DOHH2 (cell line): ENCODE measurements around the gene UGT1A5.

ENCODE experiments used
- H3F3A ChIP-seq: fragments of 200-600 bp; sonication (generic), shearing (Covaris generic); 2 replicates; pipeline ENCODE4 v1.6.0; 2016; ENCODE audit warnings: antibody characterized with exemption, mild to moderate bottlenecking; ENCODE audit not compliant: control insufficient read depth, insufficient read depth
- H3K27ac ChIP-seq: fragments of 200-600 bp; sonication (generic); 2 replicates; pipeline ENCODE4 v1.5.1; 2014; ENCODE audit warnings: low read depth, mild to moderate bottlenecking, low read length, moderate library complexity
- H3K27me3 ChIP-seq: fragments of 200-600 bp; sonication (generic); 2 replicates; pipeline ENCODE4 v1.6.1; 2014; ENCODE audit warnings: mild to moderate bottlenecking, low read length, mixed read lengths; ENCODE audit not compliant: control insufficient read depth
- H3K36me3 ChIP-seq: fragments of 200-600 bp; sonication (generic); 2 replicates; pipeline ENCODE4 v1.6.1; 2014; ENCODE audit warnings: mild to moderate bottlenecking, low read length, moderate library complexity, mixed read lengths; ENCODE audit not compliant: control insufficient read depth
- H3K4me1 ChIP-seq: fragments of 200-600 bp; sonication (generic); 2 replicates; pipeline ENCODE4 v1.6.1; 2014; ENCODE audit warnings: mild to moderate bottlenecking, low read length, mixed read lengths; ENCODE audit not compliant: control insufficient read depth
- H3K4me2 ChIP-seq: fragments of 200-600 bp; sonication (generic); 2 replicates; pipeline ENCODE4 v1.6.0; 2014; ENCODE audit warnings: mild to moderate bottlenecking, low read length, moderate library complexity
- H3K4me3 ChIP-seq: fragments of 200-600 bp; sonication (generic); 2 replicates; pipeline ENCODE4 v1.5.1; 2014; ENCODE audit warnings: mild to moderate bottlenecking, low read length, mixed read lengths
- H3K79me2 ChIP-seq: fragments of 200-600 bp; sonication (generic); 2 replicates; pipeline ENCODE4 v1.6.1; 2014; ENCODE audit warnings: mild to moderate bottlenecking, low read length, mixed read lengths; ENCODE audit not compliant: control insufficient read depth
- H3K9me2 ChIP-seq: fragments of 200-600 bp; sonication (generic); replicated peaks from 2 replicates; pipeline ENCODE4 v1.6.1; 2014; ENCODE audit warnings: mild to moderate bottlenecking, low read length, mixed read lengths; ENCODE audit not compliant: control insufficient read depth
- H3K9me3 ChIP-seq: fragments of 200-600 bp; sonication (generic); 2 replicates; pipeline ENCODE4 v1.6.1; 2014; ENCODE audit warnings: antibody characterized with exemption, low read length, mixed read lengths; ENCODE audit not compliant: control insufficient read depth, insufficient read depth
- H4K20me1 ChIP-seq: fragments of 200-600 bp; sonication (generic); 2 replicates; pipeline ENCODE4 v1.6.0; 2014; ENCODE audit warnings: low read depth, mild to moderate bottlenecking, antibody characterized with exemption, low read length, moderate library complexity; ENCODE audit not compliant: control insufficient read depth, insufficient read depth
- CTCF ChIP-seq: fragments of 200-600 bp; sonication (generic); IDR thresholded peaks from one replicate; pipeline ENCODE4 v1.5.1; 2014; ENCODE audit warnings: antibody characterized with exemption, mild to moderate bottlenecking, low read depth, low read length; ENCODE audit not compliant: poor library complexity, severe bottlenecking
- EZH2phosphoT487 ChIP-seq: fragments of 200-600 bp; sonication (generic); IDR thresholded peaks from 2 replicates; pipeline ENCODE4 v1.6.1; 2017; ENCODE audit warnings: borderline replicate concordance, mild to moderate bottlenecking, antibody characterized with exemption, low read length, moderate library complexity, mixed read lengths

The UGT1A5 gene

GRCh38 chr2:233693963-233694362 is 18.7 kb upstream of the UGT1A5 start:
- H3K36me3 ChIP-seq, result no peaks in the 10 kb centered on the region
- H3K27me3 ChIP-seq, result peaks cover 3% of the 10 kb centered on the region
- H3K4me3 ChIP-seq, result no peak overlapping the region
- H3K9me3 ChIP-seq, result no peaks in the 10 kb centered on the region
- no peaks in the 10 kb centered on the region for H3K4me1 ChIP-seq
- no peaks in the 10 kb centered on the region for H3K79me2 ChIP-seq
- no peak overlapping the region for H3K4me2 ChIP-seq
- H3K27ac ChIP-seq, result no peak overlapping the region
- H3F3A ChIP-seq, result no peaks in the 10 kb centered on the region
- no peak for TF ChIP-seq EZH2phosphoT487
- TF ChIP-seq CTCF, result no peak
- H4K20me1 ChIP-seq, result no peaks in the 10 kb centered on the region
- H3K9me2 ChIP-seq, result no peaks in the 10 kb centered on the region

GRCh38 chr2:233698740-233699139 is 14.0 kb upstream of the UGT1A5 start:
- H3K36me3 ChIP-seq, result no peaks in the 10 kb centered on the region
- no peak overlapping the region for H3K27ac ChIP-seq
- no peaks in the 10 kb centered on the region for H4K20me1 ChIP-seq
- TF ChIP-seq CTCF (no peak), EZH2phosphoT487 (no peak)
- no peaks in the 10 kb centered on the region for H3F3A ChIP-seq
- H3K4me1 ChIP-seq, result no peaks in the 10 kb centered on the region
- H3K4me2 ChIP-seq, result no peak overlapping the region
- no peaks in the 10 kb centered on the region for H3K9me3 ChIP-seq
- no peaks in the 10 kb centered on the region for H3K79me2 ChIP-seq
- no peak overlapping the region for H3K4me3 ChIP-seq
- H3K9me2 ChIP-seq, result no peaks in the 10 kb centered on the region
- no peaks in the 10 kb centered on the region for H3K27me3 ChIP-seq

GRCh38 chr2:233699424-233700027 is 13.2 kb upstream of the UGT1A5 start:
- Histone ChIP-seq H3K27me3 (no peaks in the 10 kb centered on the region), H3K4me1 (no peaks in the 10 kb centered on the region), H4K20me1 (no peaks in the 10 kb centered on the region), H3K9me3 (no peaks in the 10 kb centered on the region), H3K79me2 (no peaks in the 10 kb centered on the region), H3K4me2 (no peak overlapping the region), H3K36me3 (no peaks in the 10 kb centered on the region), H3F3A (no peaks in the 10 kb centered on the region), H3K27ac (no peak overlapping the region), H3K4me3 (no peak overlapping the region), H3K9me2 (no peaks in the 10 kb centered on the region)
- TF ChIP-seq CTCF (no peak), EZH2phosphoT487 (no peak)
